Stimulated activated CD4-positive, alpha-beta T cell treated with anti-CD3 and anti-CD28 coated beads, Interleukin-4, amount 100 ng/mL, for 24 hours (primary cell): ENCODE measurements around the gene WFDC8.
"Not testable (repeated sequence)": the region's sequence is repeated elsewhere in the genome, so short reads cannot be mapped to it uniquely, and the experiment has no call there.

Source experiments
- DNase-seq: peaks from one replicate; pipeline ENCODE4 v3.0.0-alpha.2; 2020

The WFDC8 gene

GRCh38 chr20:45579184-45579583 lies at the start of gene WFDC8:
Gene WFDC8 (minus strand): TSS chr20:45579284. CDS start chr20:45579247, 37 bp downstream.
- no peak for DNase-seq

- no peak for DNase-seq
These were observed 47.5 kb upstream of the WFDC8 start for GRCh38 chr20:45626540-45626939.

GRCh38 chr20:45621593-45621992 lies 42.5 kb upstream of the WFDC8 start:
- no peak for DNase-seq

GRCh38 chr20:45617591-45617990 lies 38.5 kb upstream of the WFDC8 start:
- no peak for DNase-seq

GRCh38 chr20:45612314-45612713 lies 33.2 kb upstream of the WFDC8 start:
- no peak for DNase-seq

GRCh38 chr20:45611054-45611453 lies 32.0 kb upstream of the WFDC8 start:
- DNase-seq, result peak; percentile 57

GRCh38 chr20:45607810-45608209 lies 28.7 kb upstream of the WFDC8 start:
- no peak for DNase-seq

- no peak for DNase-seq
These were observed 16.2 kb upstream of the WFDC8 start for GRCh38 chr20:45595235-45595634.

- no peak for DNase-seq
These were observed 14.4 kb upstream of the WFDC8 start for GRCh38 chr20:45593498-45593897.

- peak; percentile 34 for DNase-seq
These were observed 13.6 kb upstream of the WFDC8 start for GRCh38 chr20:45592574-45593189.

GRCh38 chr20:45589725-45590124 lies 10.6 kb upstream of the WFDC8 start:
- DNase-seq, result no peak

GRCh38 chr20:45588800-45589199 lies 9.7 kb upstream of the WFDC8 start:
- no peak for DNase-seq

- not testable (repeated sequence) for DNase-seq
These were observed 6.9 kb upstream of the WFDC8 start for GRCh38 chr20:45585986-45586385.

- DNase-seq, result not testable (repeated sequence)
These were observed 5.2 kb upstream of the WFDC8 start for GRCh38 chr20:45584294-45584693.

GRCh38 chr20:45583502-45583901 lies 4.4 kb upstream of the WFDC8 start:
- DNase-seq, result no peak

- no peak for DNase-seq
These were observed 2.6 kb upstream of the WFDC8 start for GRCh38 chr20:45581702-45582101.

- no peak for DNase-seq
These were observed 853 bp downstream of the WFDC8 start for GRCh38 chr20:45578231-45578630.

- DNase-seq, result no peak
These were observed 2.1 kb downstream of the WFDC8 start for GRCh38 chr20:45576995-45577394.

- no peak for DNase-seq
These were observed 3.2 kb downstream of the WFDC8 start for GRCh38 chr20:45575931-45576330.

- not testable (repeated sequence) for DNase-seq
These were observed 9.4 kb downstream of the WFDC8 start for GRCh38 chr20:45569650-45570049.

- DNase-seq, result no peak
These were observed 14.3 kb downstream of the WFDC8 start for GRCh38 chr20:45564760-45565276.

- no peak for DNase-seq
These were observed 23.9 kb downstream of the WFDC8 start for GRCh38 chr20:45555198-45555597.

- DNase-seq, result no peak
These were observed 26.6 kb downstream of the WFDC8 start for GRCh38 chr20:45552456-45552855.

- DNase-seq, result no peak
These were observed 28.3 kb downstream of the WFDC8 start for GRCh38 chr20:45550765-45551164.

GRCh38 chr20:45548410-45548809 lies 30.7 kb downstream of the WFDC8 start:
- no peak for DNase-seq
